DND-41 (cell line): ENCODE data around the gene RELL1.

Experiments used
- ATAC-seq: fragments of 200-7000 bp; cut with Tn5 transposase; 3 replicates; pipeline ENCODE4 v1.9.1; 2021; ENCODE audit warnings: low read depth; ENCODE audit not compliant: insufficient read depth
- DNase-seq: peaks from one replicate; pipeline ENCODE4 v3.0.0-alpha.2; 2020
- H2AFZ ChIP-seq: 2 replicates; pipeline ENCODE4 v1.6.0; 2012; ENCODE audit warnings: low read depth, low read length
- H3K27ac ChIP-seq: 2 replicates; pipeline ENCODE4 v1.5.1; 2012; ENCODE audit warnings: low read length, inconsistent platforms
- H3K27me3 ChIP-seq: fragments of 200-600 bp; sonication (generic); 2 replicates; pipeline ENCODE4 v1.6.0; 2012; ENCODE audit warnings: low read length, mild to moderate bottlenecking, inconsistent platforms; ENCODE audit not compliant: insufficient read depth, poor library complexity
- H3K36me3 ChIP-seq: 2 replicates; pipeline ENCODE4 v1.5.1; 2012; ENCODE audit warnings: low read length, inconsistent platforms; ENCODE audit not compliant: insufficient read depth
- H3K4me1 ChIP-seq: 2 replicates; pipeline ENCODE4 v1.5.1; 2012; ENCODE audit warnings: mild to moderate bottlenecking, low read length; ENCODE audit not compliant: insufficient read depth
- H3K4me2 ChIP-seq: 2 replicates; pipeline ENCODE4 v1.6.0; 2012; ENCODE audit warnings: mild to moderate bottlenecking, moderate library complexity, low read length, inconsistent platforms; ENCODE audit not compliant: insufficient read depth
- H3K4me3 ChIP-seq, 2 experiments: fragments of 200-600 bp in 1 of 2; shearing (Covaris generic) in 1 of 2; 2 replicates each; pipeline ENCODE4 v1.5.1; 2012 to 2016; ENCODE audit warnings: inconsistent platforms in 2 of 2, low read length in 2 of 2, mild to moderate bottlenecking in 2 of 2, low read depth in 1 of 2, moderate library complexity in 1 of 2
- H3K79me2 ChIP-seq: 2 replicates; pipeline ENCODE4 v1.6.0; 2012; ENCODE audit warnings: low read length, inconsistent platforms; ENCODE audit not compliant: insufficient read depth
- H3K9ac ChIP-seq: 2 replicates; pipeline ENCODE4 v1.6.0; 2012; ENCODE audit warnings: low read depth, mild to moderate bottlenecking, inconsistent platforms, low read length, moderate library complexity
- H3K9me3 ChIP-seq: 2 replicates; pipeline ENCODE4 v1.5.1; 2012; ENCODE audit warnings: low read length, moderate library complexity, mild to moderate bottlenecking, inconsistent platforms; ENCODE audit not compliant: insufficient read depth, severe bottlenecking
- H4K20me1 ChIP-seq: 2 replicates; pipeline ENCODE4 v1.6.0; 2012; ENCODE audit warnings: low read length; ENCODE audit not compliant: insufficient read depth
- CTCF ChIP-seq: IDR thresholded peaks from 2 replicates; pipeline ENCODE4 v1.5.1; 2012; ENCODE audit warnings: borderline replicate concordance, low read length, moderate library complexity, mild to moderate bottlenecking; ENCODE audit not compliant: poor library complexity, severe bottlenecking; ENCODE audit errors: extremely low read depth
- EZH2 ChIP-seq: IDR thresholded peaks from 3 replicates; pipeline ENCODE4 v1.6.1; 2012; ENCODE audit warnings: borderline replicate concordance, low read depth, mild to moderate bottlenecking, moderate library complexity, low read length, inconsistent platforms; ENCODE audit not compliant: severe bottlenecking

The RELL1 gene

GRCh38 chr4:37693450-37694190 is 7.4 kb upstream of the RELL1 start:
- Histone ChIP-seq H3K4me2 (no peak overlapping the region), H3K27ac (no peak overlapping the region), H2AFZ (no peak overlapping the region), H3K9ac (no peak overlapping the region), H3K4me1 (no peaks in the 10 kb centered on the region), H3K27me3 (no peaks in the 10 kb centered on the region), H4K20me1 (no peaks in the 10 kb centered on the region), H3K79me2 (no peaks in the 10 kb centered on the region), H3K36me3 (no peaks in the 10 kb centered on the region), H3K4me3 (no peak overlapping the region), H3K9me3 (no peaks in the 10 kb centered on the region)
- ATAC-seq = no peak
- no peak for TF ChIP-seq EZH2
- TF ChIP-seq CTCF = no peak
- no peak for DNase-seq

GRCh38 chr4:37693030-37693429 is 6.9 kb upstream of the RELL1 start:
- no peaks in the 10 kb centered on the region for H3K9me3 ChIP-seq
- no peaks in the 10 kb centered on the region for H4K20me1 ChIP-seq
- DNase-seq (no peak), ATAC-seq (no peak)
- no peaks in the 10 kb centered on the region for H3K36me3 ChIP-seq
- TF ChIP-seq EZH2 = no peak
- H3K27me3 ChIP-seq = no peaks in the 10 kb centered on the region
- no peak overlapping the region for H3K27ac ChIP-seq
- no peaks in the 10 kb centered on the region for H3K4me1 ChIP-seq
- no peak overlapping the region for H3K4me2 ChIP-seq
- no peaks in the 10 kb centered on the region for H3K79me2 ChIP-seq
- H3K9ac ChIP-seq = no peak overlapping the region
- H2AFZ ChIP-seq = no peak overlapping the region
- no peak overlapping the region for H3K4me3 ChIP-seq

- H3K36me3 ChIP-seq = no peaks in the 10 kb centered on the region
- H3K4me3 ChIP-seq = no peak overlapping the region
- H2AFZ ChIP-seq = no peak overlapping the region
- no peaks in the 10 kb centered on the region for H4K20me1 ChIP-seq
- no peak for DNase-seq
- no peak overlapping the region for H3K4me2 ChIP-seq
- peaks cover 8% of the 10 kb centered on the region for H3K4me1 ChIP-seq
- H3K79me2 ChIP-seq = no peaks in the 10 kb centered on the region
- H3K27ac ChIP-seq = no peak overlapping the region
- H3K9ac ChIP-seq = no peak overlapping the region
- no peak for TF ChIP-seq CTCF
- no peak for TF ChIP-seq EZH2
- no peaks in the 10 kb centered on the region for H3K27me3 ChIP-seq
- ATAC-seq = no peak
- no peaks in the 10 kb centered on the region for H3K9me3 ChIP-seq
Observed at GRCh38 chr4:37690976-37691375, 4.8 kb upstream of the RELL1 start.

- peaks cover 17% of the 10 kb centered on the region for H3K4me1 ChIP-seq
- H3K9ac ChIP-seq = no peak overlapping the region
- peak overlapping the region; percentile 33; the same call in 1 of the 2 replicates for H2AFZ ChIP-seq
- peaks cover 11% of the 10 kb centered on the region for H3K79me2 ChIP-seq
- H3K27ac ChIP-seq = no peak overlapping the region
- no peak overlapping the region for H3K4me3 ChIP-seq
- DNase-seq (no peak), ATAC-seq (no peak)
- no peaks in the 10 kb centered on the region for H3K27me3 ChIP-seq
- H3K36me3 ChIP-seq = no peaks in the 10 kb centered on the region
- TF ChIP-seq CTCF (no peak), EZH2 (no peak)
- H3K9me3 ChIP-seq = no peaks in the 10 kb centered on the region
- peaks cover 5% of the 10 kb centered on the region; the same call in 1 of the 2 replicates for H4K20me1 ChIP-seq
- H3K4me2 ChIP-seq = no peak overlapping the region
Observed at GRCh38 chr4:37689353-37690095, 3.3 kb upstream of the RELL1 start.
